C4-2B (cell line): ENCODE results near the gene SKA2.
"Not testable (repeated sequence)": the region's sequence is repeated elsewhere in the genome, so short reads cannot be mapped to it uniquely, and the experiment has no call there.

ENCODE experiments used
- H3K27ac ChIP-seq: fragments of 450-650 bp; 2 replicates; pipeline ENCODE4 v1.5.1; 2017
- ZFX ChIP-seq: fragments of 450-650 bp; IDR thresholded peaks from 2 replicates; pipeline ENCODE4 v1.6.1; 2017
- TF ChIP-seq, protein P1 (sequence below): fragments of 450-650 bp; conservative IDR thresholded peaks from 2 replicates; pipeline ENCODE4 v1.5.1; 2017; ENCODE audit warnings: mild to moderate bottlenecking

The SKA2 gene

DNA sequence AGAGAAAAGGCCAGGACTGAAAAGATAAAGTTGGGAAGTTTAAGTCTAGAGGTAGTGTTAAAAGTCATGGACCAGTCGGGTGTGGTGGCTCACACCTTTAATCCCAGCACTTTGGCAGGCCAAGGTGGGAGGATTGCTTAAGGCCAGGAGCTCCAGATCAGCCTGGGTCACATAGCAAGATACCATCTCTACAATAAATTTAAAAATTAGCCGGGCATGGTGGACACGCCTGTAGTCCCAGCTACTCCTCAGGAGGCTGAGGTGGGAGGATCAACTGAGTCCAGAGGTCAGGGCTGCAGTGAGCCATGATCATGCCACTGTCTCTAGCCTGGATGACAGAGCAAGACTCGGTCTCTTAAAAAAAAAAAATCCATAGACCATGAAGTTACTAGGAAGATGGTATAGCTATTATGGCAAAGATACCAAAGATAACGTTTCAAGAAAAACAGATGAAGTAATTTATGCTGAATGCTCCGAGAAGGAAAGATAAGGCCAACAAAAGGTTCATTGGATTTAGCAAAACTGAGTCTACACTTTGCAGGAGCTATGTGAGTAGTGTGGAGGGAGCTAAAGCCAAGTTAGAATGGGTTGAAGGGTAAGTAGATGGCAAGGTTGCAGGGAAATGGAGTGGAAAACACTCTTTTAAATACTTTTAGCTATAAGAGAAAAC, 60.0 kb downstream of the SKA2 start:
- no peak overlapping the region for H3K27ac ChIP-seq
- TF ChIP-seq, protein P1, sequence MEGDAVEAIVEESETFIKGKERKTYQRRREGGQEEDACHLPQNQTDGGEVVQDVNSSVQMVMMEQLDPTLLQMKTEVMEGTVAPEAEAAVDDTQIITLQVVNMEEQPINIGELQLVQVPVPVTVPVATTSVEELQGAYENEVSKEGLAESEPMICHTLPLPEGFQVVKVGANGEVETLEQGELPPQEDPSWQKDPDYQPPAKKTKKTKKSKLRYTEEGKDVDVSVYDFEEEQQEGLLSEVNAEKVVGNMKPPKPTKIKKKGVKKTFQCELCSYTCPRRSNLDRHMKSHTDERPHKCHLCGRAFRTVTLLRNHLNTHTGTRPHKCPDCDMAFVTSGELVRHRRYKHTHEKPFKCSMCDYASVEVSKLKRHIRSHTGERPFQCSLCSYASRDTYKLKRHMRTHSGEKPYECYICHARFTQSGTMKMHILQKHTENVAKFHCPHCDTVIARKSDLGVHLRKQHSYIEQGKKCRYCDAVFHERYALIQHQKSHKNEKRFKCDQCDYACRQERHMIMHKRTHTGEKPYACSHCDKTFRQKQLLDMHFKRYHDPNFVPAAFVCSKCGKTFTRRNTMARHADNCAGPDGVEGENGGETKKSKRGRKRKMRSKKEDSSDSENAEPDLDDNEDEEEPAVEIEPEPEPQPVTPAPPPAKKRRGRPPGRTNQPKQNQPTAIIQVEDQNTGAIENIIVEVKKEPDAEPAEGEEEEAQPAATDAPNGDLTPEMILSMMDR = no peak
- TF ChIP-seq ZFX = no peak

DNA sequence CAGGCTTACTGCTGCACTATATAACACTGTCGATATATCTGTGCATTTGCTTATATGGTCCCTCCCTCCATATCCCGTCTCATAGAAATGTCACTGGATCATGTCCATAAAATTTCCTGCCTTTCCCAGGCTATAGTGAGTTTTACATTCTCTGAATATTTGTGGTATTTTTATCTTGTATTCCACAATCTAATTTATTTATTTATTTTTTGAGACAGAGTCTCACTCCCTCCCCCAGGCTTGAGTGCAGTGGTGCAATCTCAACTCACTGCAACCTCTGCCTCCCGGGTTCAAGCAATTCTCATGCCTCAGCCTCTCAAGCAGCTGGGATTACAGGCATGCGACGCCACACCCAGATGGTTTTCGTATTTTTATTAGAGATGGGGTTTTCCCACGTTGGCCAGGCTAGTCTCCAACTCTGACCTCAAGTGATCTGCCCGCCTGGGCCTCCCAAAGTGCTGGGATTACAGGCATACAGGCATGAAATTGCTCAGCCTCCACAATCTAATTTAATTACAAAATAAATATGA, 61.2 kb downstream of the SKA2 start:
- no peak for TF ChIP-seq ZFX
- TF ChIP-seq, protein P1 = no peak
- H3K27ac ChIP-seq = no peak overlapping the region

DNA sequence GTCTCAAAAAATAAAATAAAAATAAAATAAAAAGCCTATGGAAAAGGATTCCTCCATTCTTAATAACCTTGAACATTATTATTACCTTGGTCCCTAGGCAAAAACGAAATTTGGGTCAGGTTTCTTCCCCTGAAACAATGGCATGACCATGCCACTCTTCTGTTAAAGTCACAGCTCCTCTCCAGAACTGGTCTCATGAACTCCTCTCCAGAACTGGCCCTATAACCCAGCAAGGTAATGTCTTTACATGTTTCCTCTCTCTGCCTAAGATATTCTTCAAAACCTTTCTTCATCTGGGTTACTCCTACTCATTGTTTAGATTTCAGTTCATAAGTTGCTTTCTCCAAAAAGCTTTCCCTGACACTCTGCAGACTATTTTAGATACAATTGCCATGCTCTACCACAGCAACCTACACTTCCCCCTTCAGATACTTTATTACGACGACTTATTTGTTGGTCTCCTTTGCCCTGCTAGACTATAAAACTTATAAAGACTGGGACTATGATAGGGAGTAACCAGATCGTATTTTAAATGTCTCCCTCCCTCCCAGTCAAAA, 61.8 kb downstream of the SKA2 start:
- no peak for TF ChIP-seq ZFX
- TF ChIP-seq, protein P1 = no peak
- H3K27ac ChIP-seq = no peak overlapping the region

DNA sequence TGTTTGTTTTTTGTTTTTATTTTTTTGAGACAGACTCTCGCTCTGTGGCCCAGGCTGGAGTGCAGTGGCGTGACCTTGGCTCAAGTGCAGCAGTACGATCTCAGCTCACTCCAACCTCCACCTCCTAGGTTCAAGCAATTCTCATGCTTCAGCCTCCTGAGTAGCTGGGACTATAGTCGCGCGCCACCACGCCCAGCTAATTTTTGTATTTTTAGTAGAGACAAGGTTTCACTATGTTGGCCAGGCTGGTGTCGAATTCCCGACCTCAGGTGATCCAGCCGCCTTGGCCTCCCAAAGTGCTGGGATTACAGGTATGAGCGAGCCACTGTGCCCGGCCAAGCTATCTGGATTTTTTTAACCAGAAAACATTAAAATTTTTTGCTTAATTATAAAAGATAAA, 64.4 kb downstream of the SKA2 start:
- H3K27ac ChIP-seq = not testable (repeated sequence)

DNA sequence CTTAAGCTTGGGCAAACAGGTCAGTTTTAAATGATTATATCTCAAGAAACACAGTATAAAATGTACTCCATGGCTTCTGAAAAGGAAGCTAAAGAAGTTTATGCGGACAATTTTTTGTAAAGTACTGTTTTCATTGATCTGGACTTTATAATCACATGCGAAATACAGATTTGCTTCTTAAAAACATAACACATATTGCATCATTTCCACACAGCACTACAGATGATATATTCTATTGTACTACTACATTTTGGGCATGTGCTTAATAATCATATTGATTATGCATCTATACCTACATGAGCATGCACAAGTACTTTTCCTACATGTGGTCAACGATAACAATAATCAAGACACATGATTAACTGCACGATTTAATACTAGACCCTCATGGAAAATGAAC, 70.8 kb downstream of the SKA2 start:
- H3K27ac ChIP-seq = no peak overlapping the region
- TF ChIP-seq, protein P1 = no peak
- no peak for TF ChIP-seq ZFX

DNA sequence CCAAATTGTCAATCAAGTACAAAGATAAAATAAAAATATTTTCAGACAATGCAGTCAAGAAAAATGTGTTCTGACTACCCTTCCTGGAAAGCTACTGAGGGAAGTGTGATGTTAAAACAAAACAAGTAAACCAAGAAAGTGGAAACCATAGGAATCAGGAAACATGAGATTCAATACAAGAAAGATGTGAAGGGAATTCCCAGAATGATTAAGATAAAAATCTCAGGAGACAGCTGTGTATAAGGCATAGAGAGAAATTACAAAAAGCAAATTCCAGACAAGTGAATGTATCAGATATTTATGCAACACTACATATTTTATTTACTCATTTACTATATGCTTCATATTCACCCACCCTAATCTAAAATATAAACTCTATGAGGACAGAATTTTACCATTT, 80.5 kb downstream of the SKA2 start:
- H3K27ac ChIP-seq = no peak overlapping the region
- TF ChIP-seq, protein P1 = no peak
- TF ChIP-seq ZFX = no peak

DNA sequence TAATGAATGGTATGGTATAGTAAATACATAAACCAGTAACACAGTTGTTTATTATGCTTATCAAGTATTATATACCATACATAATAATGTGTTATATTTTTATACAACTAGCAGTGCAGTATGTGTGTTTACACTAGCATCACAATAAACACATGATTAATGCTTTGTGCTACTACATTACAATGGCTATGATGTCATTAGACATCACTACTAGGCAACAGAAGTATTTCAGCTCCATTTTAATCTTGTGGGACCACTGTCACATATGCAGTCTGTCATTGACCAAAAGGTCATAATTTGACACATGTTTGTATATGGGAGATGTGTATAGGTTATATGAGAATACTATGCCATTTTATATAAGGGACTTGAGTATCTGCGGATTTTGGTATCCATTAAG, 81.0 kb downstream of the SKA2 start:
- no peak for TF ChIP-seq ZFX
- TF ChIP-seq, protein P1 = no peak
- no peak overlapping the region for H3K27ac ChIP-seq

DNA sequence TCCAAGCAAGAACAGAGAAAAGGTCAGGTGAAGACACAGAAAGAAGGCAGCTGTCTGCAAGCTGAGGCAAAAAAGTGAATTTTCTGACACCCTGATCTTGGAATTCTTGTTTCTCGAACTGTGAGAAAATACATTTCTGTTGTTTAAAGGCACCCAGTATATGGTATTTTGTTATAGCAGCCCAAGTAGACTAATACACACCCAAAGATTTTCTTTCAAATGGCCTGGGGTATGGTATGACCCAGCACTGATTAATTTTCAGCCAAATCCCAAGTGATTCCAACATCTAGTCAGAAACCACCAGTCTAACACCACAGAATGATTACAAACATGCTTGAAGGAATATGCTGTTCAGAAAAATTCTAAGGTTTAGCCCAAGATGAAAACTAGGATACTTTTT, 85.1 kb downstream of the SKA2 start:
- TF ChIP-seq, protein P1 = no peak

More for the DNA sequence above, 85.1 kb downstream of the SKA2 start:
- H3K27ac ChIP-seq = no peak overlapping the region
